ENCODE data around the gene KIFAP3.

- TF ChIP-seq EP300 (IDR thresholded peaks at IDR 0.05) (no peak), CTCF (IDR thresholded peaks at IDR 0.05) (no peak), POLR2A (IDR thresholded peaks at IDR 0.05) (no peak), POLR2AphosphoS5 (IDR thresholded peaks at IDR 0.05) (no peak)
Measured at GRCh38 chr1:169890761-169891538, 183.5 kb downstream of the KIFAP3 start.

Measured in suprapubic skin (tissue), 4 donors.